Lower lobe of right lung (tissue), 2 donors: ENCODE measurements around the gene KCNG2. TPM values are rescaled to one million over a fixed set of nuclear protein-coding genes. Genes with fewer than 3 reads are reported as not detected.

Experiments used
- ATAC-seq, 2 donors: fragments of 200-7000 bp; cut with Tn5 transposase; one replicate each; pipeline ENCODE4 v1.9.1; 2020 to 2022; ENCODE audit warnings: mild to moderate bottlenecking in 2 of 2, moderate library complexity in 2 of 2
- DNase-seq: peaks from one replicate; pipeline ENCODE4 v3.0.0-alpha.2; 2020
- H3K27ac ChIP-seq: fragments of 200-600 bp; one replicate; pipeline ENCODE4 v1.8.0; 2022
- H3K27me3 ChIP-seq: fragments of 200-600 bp; one replicate; pipeline ENCODE4 v1.8.0; 2022; ENCODE audit warnings: low read depth
- H3K36me3 ChIP-seq: fragments of 200-600 bp; one replicate; pipeline ENCODE4 v1.8.0; 2022; ENCODE audit warnings: mild to moderate bottlenecking
- H3K4me1 ChIP-seq: fragments of 200-600 bp; one replicate; pipeline ENCODE4 v1.8.0; 2022
- H3K4me3 ChIP-seq: fragments of 200-600 bp; one replicate; pipeline ENCODE4 v1.8.0; 2022; ENCODE audit warnings: mild to moderate bottlenecking
- H3K9me3 ChIP-seq: fragments of 200-600 bp; one replicate; pipeline ENCODE4 v1.8.0; 2022
- intact Hi-C: fragments of 100-400 bp; cut with DNase I; formaldehyde crosslinking; loops from one replicate; pipeline ENCODE4 v1.11.0; 2022
- total RNA-seq: library from RNA; stranded (reverse); fragmentation: NEBNext Ultra II Directional; extraction: Animal tissue kit (Norgen Biotek cat#: 25700); gene quantifications from one replicate; pipeline ENCODE4 v1.2.1, GENCODE V29; 2021
- TF ChIP-seq, protein P1 (sequence below): fragments of 200-600 bp; IDR thresholded peaks from one replicate; pipeline ENCODE4 v1.8.0; 2022; ENCODE audit warnings: antibody characterized with exemption, mild to moderate bottlenecking
- donor health status: DM: no; HTN: yes; CAD: no; lungs with severe emphysema.

The KCNG2 gene
- total RNA-seq, 1 donor from 2014 or later = 0.50 TPM

DNA sequence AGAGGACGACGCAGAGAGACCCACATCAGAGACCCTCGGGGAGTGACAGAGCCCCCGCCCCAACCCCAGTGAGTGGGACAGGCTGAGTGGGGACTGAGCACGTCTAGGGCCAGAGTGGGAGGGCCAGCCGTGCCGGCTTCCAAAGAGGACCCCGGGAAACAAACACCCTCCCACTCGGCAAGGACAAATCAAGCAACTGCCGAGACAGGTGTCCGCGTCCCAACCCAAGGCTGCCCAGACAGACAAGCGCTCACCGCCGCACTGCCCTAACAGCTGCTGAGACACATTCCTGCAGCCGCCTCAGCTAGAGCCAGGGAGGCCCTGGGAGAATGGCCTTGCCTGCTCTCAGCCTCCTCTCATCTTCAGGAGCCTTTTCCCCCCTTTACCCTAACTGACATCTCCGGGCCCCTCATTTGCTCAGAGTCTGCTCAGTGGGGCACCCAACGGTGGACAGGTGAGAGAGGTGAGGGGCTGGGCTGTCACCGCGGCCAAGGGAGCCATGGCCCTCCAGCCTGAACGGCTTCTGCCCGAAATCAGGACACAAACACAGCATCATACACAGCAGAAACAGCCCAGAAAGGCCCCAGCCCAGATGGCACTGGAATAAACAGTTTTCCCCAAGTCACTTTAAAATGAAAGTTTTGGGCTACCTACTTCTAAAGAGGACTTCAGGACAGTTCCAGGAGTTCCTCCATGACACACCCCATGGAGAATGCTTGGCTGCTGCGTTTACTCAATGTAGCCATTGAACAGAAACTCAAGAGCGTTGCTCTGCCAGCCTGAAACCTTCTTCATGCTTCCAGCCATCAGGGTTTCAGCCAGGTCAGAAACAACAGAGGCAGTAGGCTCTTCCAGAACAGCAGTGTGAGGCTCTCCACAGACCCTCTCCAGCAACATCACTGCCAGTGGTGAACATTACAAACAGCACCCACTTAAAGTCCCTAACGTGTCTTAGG lies 130.1 kb downstream of the KCNG2 start:
- TF ChIP-seq, protein P1, sequence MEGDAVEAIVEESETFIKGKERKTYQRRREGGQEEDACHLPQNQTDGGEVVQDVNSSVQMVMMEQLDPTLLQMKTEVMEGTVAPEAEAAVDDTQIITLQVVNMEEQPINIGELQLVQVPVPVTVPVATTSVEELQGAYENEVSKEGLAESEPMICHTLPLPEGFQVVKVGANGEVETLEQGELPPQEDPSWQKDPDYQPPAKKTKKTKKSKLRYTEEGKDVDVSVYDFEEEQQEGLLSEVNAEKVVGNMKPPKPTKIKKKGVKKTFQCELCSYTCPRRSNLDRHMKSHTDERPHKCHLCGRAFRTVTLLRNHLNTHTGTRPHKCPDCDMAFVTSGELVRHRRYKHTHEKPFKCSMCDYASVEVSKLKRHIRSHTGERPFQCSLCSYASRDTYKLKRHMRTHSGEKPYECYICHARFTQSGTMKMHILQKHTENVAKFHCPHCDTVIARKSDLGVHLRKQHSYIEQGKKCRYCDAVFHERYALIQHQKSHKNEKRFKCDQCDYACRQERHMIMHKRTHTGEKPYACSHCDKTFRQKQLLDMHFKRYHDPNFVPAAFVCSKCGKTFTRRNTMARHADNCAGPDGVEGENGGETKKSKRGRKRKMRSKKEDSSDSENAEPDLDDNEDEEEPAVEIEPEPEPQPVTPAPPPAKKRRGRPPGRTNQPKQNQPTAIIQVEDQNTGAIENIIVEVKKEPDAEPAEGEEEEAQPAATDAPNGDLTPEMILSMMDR = no peak
- intact Hi-C loops = no loop called here
- peak; percentile 37 for DNase-seq
- peak in 1 of 2 donors; percentile 6 for ATAC-seq
- no peak overlapping the region for H3K27ac ChIP-seq
- no peak overlapping the region for H3K4me3 ChIP-seq
- peaks cover 27% of the 10 kb centered on the region for H3K36me3 ChIP-seq
- no peaks in the 10 kb centered on the region for H3K27me3 ChIP-seq
- peaks cover 37% of the 10 kb centered on the region for H3K9me3 ChIP-seq
- peaks cover 8% of the 10 kb centered on the region for H3K4me1 ChIP-seq

DNA sequence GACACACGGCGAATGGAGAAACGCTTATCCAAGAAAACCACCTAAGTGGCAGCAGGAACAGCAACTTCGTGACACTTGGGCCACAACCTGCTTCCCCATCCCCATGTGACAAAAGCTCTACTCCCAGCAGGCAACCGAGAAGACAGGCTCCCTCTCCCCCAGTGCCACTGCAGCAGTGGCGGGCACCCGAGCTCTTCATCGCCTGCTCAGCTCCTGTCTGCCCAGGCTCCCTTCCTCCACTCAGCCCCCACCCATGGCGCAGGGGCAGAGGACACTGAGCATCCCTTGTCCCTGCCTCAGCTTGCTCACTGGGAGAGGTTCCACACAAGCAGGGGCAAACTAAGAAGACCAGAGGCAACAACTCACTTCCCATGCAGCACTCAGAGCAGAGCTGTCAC lies 130.8 kb downstream of the KCNG2 start:
- Histone ChIP-seq H3K4me3 (no peak overlapping the region), H3K36me3 (peaks cover 24% of the 10 kb centered on the region), H3K27me3 (no peaks in the 10 kb centered on the region), H3K9me3 (peaks cover 41% of the 10 kb centered on the region), H3K27ac (no peak overlapping the region), H3K4me1 (peaks cover 8% of the 10 kb centered on the region)
- intact Hi-C loops = no loop called here
- DNase-seq (peak; percentile 12), ATAC-seq (no peak)
- TF ChIP-seq, protein P1 = no peak

DNA sequence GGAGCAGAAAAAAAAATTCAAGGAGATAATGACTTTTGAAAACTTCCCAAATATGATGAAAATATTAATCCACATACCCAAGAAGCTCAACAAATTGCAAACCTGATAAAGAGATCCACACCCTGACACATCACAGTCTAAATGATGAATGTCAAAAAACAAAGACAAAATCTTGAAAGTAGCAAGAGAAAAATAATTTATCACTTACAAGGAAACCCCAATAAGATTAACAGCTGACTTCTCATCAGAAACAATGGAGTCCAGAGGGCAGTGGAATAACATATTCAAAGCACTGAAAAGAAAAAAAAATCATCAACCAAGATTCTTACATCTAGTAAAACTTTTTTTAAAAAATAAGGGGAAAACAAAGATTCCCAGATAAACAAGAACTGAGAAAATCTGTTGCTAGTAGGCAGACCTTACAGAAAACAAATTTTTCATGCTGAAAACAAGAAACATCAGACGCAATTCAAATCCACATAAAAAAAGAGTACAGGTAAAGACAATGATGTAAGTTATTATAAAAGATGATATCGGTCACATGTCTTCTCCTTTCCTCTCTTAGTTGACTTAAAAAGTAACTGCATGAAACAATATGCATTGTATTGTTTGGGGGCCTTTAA lies 132.4 kb downstream of the KCNG2 start:
- no peak for DNase-seq
- Histone ChIP-seq H3K27me3 (no peaks in the 10 kb centered on the region), H3K4me3 (no peak overlapping the region), H3K4me1 (peaks cover 13% of the 10 kb centered on the region), H3K27ac (no peak overlapping the region), H3K9me3 (peaks cover 41% of the 10 kb centered on the region), H3K36me3 (peaks cover 17% of the 10 kb centered on the region)
- TF ChIP-seq, protein P1 = no peak
- ATAC-seq = no peak
- intact Hi-C loops = no loop called here

DNA sequence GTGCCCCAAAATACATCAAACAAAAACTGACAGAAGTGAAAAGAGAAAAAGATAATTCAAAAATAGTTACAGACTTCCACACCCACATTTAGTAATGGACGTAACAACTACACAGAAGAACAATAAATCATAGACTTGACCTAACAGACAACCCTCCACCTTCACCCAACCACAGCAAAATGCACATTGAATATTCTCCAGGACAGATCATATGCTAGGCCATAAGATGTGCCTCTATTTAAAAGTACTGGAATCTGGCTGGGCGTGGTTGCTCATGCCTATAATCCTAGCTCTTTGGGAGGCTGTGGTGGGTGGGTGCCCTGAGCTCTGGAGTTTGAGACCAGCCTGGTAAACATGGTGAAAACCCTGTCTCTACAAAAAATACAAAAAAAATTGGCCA lies 133.7 kb downstream of the KCNG2 start:
- Histone ChIP-seq H3K4me3 (no peak overlapping the region), H3K27me3 (no peaks in the 10 kb centered on the region), H3K36me3 (peaks cover 18% of the 10 kb centered on the region), H3K27ac (no peak overlapping the region), H3K4me1 (peaks cover 9% of the 10 kb centered on the region), H3K9me3 (peaks cover 41% of the 10 kb centered on the region)
- intact Hi-C loops = no loop called here
- peak; percentile 6 for DNase-seq
- TF ChIP-seq, protein P1 = no peak
- ATAC-seq = no peak

DNA sequence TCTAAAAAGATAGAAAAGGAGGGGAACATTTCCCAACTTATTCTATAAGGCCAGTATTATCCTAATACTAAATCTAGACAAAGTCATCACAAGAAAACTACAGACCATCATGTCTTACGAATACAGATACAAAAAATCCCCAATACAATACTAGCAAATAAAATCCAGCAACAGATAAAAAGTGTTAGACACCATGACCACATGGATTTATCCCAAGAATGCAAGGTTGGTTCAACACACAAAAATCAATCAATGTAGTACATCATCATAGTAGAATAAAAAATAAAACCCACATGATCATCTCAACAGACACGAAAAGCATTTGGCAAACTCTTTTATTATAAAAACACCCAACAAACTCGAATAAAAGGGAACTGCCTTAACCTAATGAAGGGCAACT lies 135.2 kb downstream of the KCNG2 start:
- Histone ChIP-seq H3K36me3 (peaks cover 20% of the 10 kb centered on the region), H3K4me1 (peaks cover 9% of the 10 kb centered on the region), H3K9me3 (peaks cover 41% of the 10 kb centered on the region), H3K4me3 (no peak overlapping the region), H3K27ac (no peak overlapping the region), H3K27me3 (no peaks in the 10 kb centered on the region)
- intact Hi-C loops = no loop called here
- TF ChIP-seq, protein P1 = no peak
- DNase-seq (no peak), ATAC-seq (no peak)
